ENCODE results near the gene FBXO28.

GRCh38 chr1:224132901-224133300, 19.0 kb downstream of the FBXO28 start:
- TF ChIP-seq ARNTL (CRISPR knock-in tag; IDR thresholded peaks at IDR 0.05; ENCODE audit: borderline replicate concordance, low read depth) (no peak), ZFP3 (CRISPR knock-in tag; IDR thresholded peaks at IDR 0.05) (no peak), GLIS3 (CRISPR knock-in tag; IDR thresholded peaks at IDR 0.05) (no peak), TOX (CRISPR knock-in tag; IDR thresholded peaks at IDR 0.05; ENCODE audit: borderline replicate concordance) (no peak), TCF4 (CRISPR knock-in tag; IDR thresholded peaks at IDR 0.05; ENCODE audit: borderline replicate concordance) (no peak), CREB5 (CRISPR knock-in tag; IDR thresholded peaks at IDR 0.05; ENCODE audit: low read depth) (no peak), POU6F1 (CRISPR knock-in tag; IDR thresholded peaks at IDR 0.05; ENCODE audit: borderline replicate concordance, low read depth) (no peak), OSR1 (CRISPR knock-in tag; IDR thresholded peaks at IDR 0.05) (no peak)

Data from SK-N-SH treated with all-trans-retinoic acid at 6 μM for 48 hours (cell line).